ENCODE data around the gene CPN2.

The CPN2 gene

DNA sequence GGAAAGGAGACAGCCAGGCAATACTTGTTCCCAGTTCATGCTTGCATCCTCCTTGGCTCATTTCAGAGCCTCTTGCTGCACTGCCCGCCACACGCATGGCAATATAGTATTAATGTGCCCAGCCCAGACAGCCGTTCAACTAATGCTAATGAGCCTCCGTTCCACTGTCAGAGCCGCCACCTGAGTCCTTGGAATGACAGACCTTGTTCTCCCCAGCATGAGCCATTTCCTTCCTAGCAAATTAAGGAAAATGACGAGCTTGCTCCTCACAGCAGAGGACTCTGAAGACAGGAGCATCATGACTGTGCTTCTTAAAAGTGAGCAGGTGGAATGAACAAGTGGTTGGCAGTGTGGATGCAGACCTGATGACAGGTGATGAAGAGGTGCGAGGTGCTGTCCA lies 29.2 kb upstream of the CPN2 start:
- no peak for DNase-seq

DNA sequence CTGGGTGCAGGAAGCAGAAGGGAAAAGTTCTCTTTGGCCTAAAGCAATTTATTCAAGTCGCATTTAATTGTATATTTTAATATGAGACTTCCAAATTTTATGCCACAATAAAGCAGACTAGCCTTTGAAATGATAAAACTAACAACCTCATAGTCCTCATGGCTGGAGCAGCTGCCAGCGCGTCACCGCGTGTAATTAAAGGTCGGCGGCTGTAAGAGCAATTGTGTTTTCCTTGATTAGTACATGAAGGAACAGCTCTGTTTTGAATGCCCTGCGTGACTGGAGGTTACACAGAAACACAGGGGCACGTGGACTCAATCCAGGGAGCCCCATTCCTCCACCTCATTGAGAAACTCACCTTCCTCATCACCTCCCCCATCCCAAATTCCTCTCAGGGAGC lies 28.5 kb upstream of the CPN2 start:
- DNase-seq: peak; percentile 22

DNA sequence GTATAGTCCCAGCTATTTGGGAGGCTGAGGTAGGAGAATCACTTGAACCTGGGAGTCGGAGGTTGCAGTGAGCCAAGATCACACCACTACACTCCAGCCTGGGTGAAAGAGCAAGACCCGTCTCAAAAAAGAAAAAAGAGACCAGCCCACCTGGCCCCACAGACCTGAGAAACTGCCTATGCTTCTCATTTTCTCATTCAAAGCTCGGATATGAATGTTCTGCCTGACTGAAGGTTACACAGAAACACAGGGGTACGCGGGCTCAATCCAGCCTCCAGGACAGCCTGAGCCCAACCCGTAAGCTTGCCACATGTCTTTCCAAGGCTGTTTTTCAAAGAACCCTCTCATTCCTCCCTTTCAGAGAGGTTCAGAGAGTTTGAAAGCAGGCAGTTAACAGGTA lies 28.1 kb upstream of the CPN2 start:
- DNase-seq: no peak

GRCh38 chr3:194377708-194378107 lies 26.6 kb upstream of the CPN2 start:
- no peak for DNase-seq

- DNase-seq: no peak
These were observed 25.1 kb upstream of the CPN2 start for GRCh38 chr3:194376241-194376560.

DNA sequence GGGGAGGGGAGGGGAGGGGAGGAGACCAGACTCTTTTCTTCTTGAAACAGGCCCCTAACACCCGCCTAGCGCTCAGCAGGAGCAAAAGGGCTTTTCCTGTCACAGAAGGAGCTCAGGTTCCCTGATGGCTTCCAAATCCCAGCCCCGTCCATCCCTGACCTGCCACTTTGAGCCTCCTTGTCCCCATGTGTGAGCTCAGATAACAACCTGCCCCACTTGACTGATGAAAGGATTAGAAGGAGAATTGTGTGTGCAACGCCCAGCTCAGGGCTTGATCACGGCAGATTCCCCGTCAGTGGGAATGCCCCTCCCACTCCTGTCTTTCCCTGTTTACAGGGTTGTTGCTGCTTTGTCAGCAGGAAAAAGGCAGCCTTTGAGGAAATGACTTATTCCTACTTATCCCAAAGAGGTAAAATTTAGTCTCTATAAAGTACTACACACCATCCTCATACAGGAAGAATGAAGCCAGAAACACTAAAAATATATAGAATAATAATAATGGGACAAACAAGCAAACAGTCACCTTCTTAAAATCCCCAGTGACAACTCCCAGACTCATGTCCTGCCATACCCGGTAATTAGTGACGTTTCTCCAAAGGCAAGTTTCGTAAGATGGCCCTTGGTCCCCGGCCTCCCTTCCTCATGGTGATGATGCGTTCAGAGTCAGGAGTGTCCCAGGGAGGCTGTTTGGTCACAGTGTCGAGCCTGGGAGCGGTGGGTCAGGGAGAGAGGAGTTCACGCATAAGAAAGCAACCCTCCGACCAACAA lies 24.5 kb upstream of the CPN2 start:
- no peak for DNase-seq

GRCh38 chr3:194374935-194375334 lies 23.8 kb upstream of the CPN2 start:
- no peak for DNase-seq

- no peak for DNase-seq
These were observed 22.8 kb upstream of the CPN2 start for GRCh38 chr3:194373899-194374298.

DNA sequence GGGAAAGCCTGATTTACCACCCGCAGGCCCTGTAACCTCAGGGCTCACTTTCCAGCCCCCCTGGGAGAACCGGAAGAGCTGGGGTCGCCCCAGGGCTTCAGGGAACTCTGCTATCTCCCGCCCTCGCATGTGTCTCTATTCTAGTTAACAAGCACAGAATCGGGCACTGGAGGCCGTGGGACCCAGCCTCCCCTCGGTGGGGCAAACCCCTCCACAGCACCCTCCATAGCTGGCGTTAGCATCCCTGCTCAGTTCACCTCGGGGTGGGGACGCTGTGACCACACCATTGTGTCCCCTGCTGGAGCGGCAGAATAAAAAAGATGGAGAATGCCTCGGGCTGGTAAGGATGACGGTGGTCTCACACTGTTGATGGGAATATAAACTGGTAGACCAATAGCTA lies 21.9 kb upstream of the CPN2 start:
- no peak for DNase-seq

DNA sequence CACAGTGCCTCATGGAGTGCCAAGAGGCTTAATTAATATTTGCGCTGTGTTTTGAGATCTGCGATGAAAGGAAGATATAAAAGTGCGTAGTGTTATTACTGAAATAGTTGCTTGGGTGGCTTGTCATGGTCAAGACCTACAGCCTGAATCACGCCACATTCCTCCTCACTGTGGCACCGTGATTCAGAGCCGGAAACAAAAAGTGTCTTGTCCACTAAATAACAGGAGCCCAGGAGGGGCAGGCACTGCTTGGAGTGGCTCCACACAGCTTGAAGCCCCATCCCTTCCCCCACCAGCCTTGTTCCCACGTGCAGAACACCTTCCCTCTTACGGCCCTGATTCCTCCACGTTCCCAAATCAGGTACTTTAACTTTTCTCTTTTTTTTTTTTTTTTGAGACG lies 19.6 kb upstream of the CPN2 start:
- no peak for DNase-seq

DNA sequence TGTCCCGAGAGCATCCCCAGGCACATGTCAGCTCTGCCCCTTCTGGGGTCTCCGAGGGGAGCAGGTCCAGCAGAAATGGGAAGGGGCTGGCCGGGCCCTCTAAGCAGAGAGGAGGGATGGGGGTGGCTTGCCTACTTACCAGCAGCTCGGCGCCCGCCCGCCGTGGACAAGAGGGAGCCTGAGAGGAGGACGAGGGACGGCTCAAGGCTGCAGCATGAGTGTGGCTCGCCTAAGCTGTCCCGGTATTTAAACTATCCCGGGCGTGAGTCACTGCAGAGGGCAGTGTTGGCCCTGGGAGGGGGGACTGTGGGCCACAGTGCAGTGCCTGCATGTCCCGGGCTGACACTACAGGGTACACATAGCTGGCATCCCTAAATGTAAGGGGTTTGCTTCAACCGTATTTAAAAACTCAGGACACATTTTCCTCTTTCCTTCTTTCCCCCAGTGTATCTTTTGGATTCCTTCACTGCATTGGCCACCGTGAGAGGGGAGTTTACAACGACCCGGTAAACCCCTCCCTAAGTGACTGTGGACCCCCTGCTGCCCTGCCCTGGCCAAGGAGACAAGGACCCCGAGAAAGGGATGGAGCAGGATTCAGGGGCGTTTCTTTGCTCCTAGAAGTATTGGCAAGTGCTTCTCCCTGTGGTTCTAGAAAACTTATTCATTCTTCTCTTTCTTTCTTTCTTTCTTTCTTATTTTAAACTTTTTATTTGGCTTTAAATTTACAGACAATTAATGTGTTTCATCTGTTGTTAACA lies 18.6 kb upstream of the CPN2 start, which contains the start of gene LRRC15:
Gene LRRC15 (minus strand): TSS at position 222 of the 758 bp plus-strand sequence. CDS start 8,700 bp downstream, outside the sequence.
- DNase-seq: no peak

DNA sequence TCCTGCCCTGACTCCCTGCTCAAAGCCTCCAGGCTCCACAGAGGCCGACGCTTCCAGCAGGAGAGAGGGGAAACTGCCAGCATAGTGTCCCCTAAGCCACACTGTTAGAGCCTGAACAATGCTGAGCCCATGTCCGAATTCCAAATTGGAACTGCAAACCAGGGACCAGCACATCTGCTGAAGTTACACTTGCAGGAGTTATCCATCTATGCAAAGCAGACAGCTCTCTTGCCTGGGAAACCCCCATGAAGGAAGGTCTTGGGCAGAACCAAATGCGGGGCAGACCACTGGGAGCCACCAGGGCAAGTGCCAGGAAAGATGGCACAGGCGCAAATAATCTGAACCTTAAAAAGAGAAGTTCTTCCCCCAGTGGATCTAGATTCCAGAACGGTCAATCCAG lies 17.8 kb upstream of the CPN2 start:
- DNase-seq: no peak

- no peak for DNase-seq
These were observed 17.1 kb upstream of the CPN2 start for GRCh38 chr3:194367992-194368841.

- DNase-seq: no peak
These were observed 14.9 kb upstream of the CPN2 start for GRCh38 chr3:194365978-194366490.

DNA sequence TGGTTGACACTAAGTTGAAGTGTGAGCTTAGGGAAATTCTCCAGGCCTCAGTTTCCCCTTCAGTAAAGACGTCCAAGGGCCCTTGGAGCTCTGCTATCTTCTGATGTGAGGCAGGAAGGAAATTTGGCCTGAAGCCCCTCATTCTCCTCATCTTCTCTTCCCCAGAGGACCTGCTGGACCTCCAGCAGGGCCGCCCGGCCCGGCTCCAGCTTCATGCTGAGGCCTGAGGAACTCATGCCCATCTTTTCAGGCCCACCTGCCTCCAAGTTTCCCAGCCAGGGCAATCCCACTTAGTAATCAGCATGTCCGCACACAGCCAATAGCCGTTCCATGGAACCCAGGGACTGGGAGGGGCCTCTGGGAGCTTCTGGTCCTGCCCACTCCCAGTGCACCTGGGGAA lies 14.4 kb upstream of the CPN2 start:
- DNase-seq: no peak

GRCh38 chr3:194364652-194365434 lies 13.7 kb upstream of the CPN2 start:
- DNase-seq: peak; percentile 83

DNA sequence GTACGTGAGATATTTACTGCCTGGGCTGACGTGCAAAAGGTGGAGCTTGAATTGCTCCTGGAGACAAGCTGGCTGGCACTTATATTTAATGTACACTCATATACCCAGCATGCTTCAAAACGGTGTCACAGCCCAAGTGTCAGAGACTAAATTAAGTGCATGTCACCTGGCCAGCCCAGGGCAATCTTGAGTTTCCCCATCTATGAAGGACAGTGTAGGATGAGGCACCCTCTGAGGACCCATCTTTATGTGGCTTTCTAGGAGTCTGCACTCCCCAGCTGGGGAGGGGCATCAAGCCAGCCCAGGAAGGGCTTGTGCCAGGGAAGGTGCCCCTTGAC lies 13.2 kb upstream of the CPN2 start:
- DNase-seq: no peak

GRCh38 chr3:194360568-194360967 lies 9.4 kb upstream of the CPN2 start:
- DNase-seq: no peak

DNA sequence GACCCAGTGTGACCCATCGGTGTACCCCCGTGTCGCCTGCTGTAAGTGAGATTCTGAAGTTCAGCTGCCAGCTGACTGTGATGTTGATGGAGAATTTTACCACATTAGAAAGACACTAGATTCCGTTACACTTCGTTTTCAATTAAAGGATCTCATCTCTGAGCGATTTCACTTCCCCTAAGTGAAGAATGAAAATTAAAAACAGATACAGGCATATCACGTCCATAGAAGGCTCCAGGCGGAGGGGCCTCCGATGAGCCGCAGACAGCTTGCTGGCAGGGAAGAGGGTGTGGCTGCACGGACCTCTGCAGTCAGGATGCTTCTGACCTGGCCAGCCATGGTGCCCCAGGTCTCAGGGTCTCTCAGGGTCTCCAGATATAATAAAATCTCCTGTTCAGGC lies 6.6 kb upstream of the CPN2 start:
- DNase-seq: no peak

DNA sequence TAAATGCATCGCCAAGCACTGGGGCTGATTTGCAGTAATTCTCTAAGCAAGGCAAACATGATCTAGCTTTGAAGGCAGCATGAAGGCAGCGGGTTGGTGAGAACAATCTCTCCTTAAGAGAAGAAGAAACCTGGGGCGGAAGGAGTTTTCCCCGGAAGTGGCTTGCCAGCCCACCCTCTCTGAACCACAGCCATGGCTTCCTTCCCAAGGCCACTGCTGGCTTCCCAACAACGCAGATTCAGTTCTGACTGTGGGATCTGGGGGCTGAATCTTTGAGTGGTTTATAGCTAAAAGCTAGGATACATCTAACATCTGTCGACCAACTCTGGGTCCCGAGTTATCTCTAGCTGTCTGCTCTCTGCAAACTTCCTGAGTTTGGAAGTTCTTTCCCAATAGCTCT lies 4.3 kb upstream of the CPN2 start:
- DNase-seq: no peak

- no peak for DNase-seq
These were observed 3.2 kb upstream of the CPN2 start for GRCh38 chr3:194354315-194354714.

DNA sequence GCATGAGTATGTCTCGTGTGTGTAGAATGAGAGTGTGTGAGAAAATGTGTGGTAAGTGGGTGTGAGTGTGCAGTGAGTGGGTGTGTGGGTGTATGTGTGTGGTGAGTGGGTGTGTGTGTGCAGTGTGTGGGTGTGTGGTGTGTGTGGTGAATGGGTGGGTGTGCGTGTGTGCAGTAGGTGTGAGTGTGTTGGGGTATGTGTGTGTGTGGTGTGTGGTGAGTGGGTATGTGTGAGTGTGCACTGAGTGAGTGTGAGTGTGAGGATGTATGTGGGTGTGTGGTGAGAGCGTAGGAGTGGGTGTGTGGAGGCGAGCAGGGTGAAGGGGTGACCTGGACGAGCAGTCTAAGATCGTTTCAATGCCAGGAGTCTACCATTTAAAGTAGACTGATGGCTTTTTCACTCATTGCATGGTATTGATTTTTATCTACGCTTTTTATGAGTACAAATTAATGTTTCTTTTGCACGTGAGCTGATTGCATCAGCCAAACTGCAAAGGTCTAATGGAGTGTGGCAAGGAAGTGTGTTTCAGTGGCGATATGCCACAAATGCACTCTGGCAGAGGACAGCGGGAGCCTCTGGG lies 1.6 kb upstream of the CPN2 start:
- DNase-seq: no peak

Data from NCI-H1092 treated with DMSO at 0.1 percent for 48 hours (cell line).